Common myeloid progenitor, CD34-positive (primary cell): ENCODE data around the gene SYNCRIP.
A peak's percentile ranks its signal among the peaks of the same experiment; 100 is the strongest.

Experiments
- CTCF ChIA-PET: fragments of 350-600 bp; sonication (Branson Sonifier 250); formaldehyde crosslinking; loops from one replicate; lab custom pipeline; 2021; ENCODE audit warnings: antibody characterized with exemption; lab: Charles Lee
- POLR2A ChIA-PET: fragments of 350-600 bp; sonication (Branson Sonifier 250); formaldehyde crosslinking; loops from one replicate; lab custom pipeline; 2021; ENCODE audit warnings: antibody characterized with exemption; lab: Charles Lee
- DNase-seq, 3 donors: peaks; one replicate each; pipeline versions ENCODE4 v3.0.0 to v3.0.0-alpha.2; 2013
- H3K27ac ChIP-seq, 2 experiments: 1 replicate in 1 of 2; 2 replicates in 1 of 2; pipeline ENCODE4 v1.7.0; 2013; ENCODE audit warnings: inconsistent platforms in 2 of 2, low read length in 2 of 2, mild to moderate bottlenecking in 2 of 2, low read depth in 1 of 2, moderate library complexity in 1 of 2; ENCODE audit not compliant: severe bottlenecking in 2 of 2, insufficient read depth in 1 of 2, poor library complexity in 1 of 2
- H3K27me3 ChIP-seq, 5 experiments: replicated peaks in 2 of 5; 1 replicate in 3 of 5; 2 replicates in 2 of 5; pipeline versions ENCODE4 v1.6.1 to v1.7.0; 2013; ENCODE audit warnings: low read length in 4 of 5, mild to moderate bottlenecking in 2 of 5, moderate library complexity in 2 of 5, inconsistent platforms in 1 of 5; ENCODE audit not compliant: insufficient read depth in 5 of 5, control insufficient read depth in 4 of 5
- H3K36me3 ChIP-seq, 4 experiments: 1 replicate in 2 of 4; 2 replicates in 2 of 4; pipeline versions ENCODE4 v1.6.1 to v1.7.0; 2013; ENCODE audit warnings: low read length in 3 of 4, control low read depth in 1 of 4, mild to moderate bottlenecking in 1 of 4; ENCODE audit not compliant: control insufficient read depth in 4 of 4, insufficient read depth in 4 of 4
- H3K4me1 ChIP-seq, 4 experiments: 1 replicate in 3 of 4; 2 replicates in 1 of 4; pipeline versions ENCODE4 v1.6.1 to v1.7.1; 2013; ENCODE audit warnings: low read length in 3 of 4, mild to moderate bottlenecking in 3 of 4, control low read depth in 1 of 4, inconsistent platforms in 1 of 4, moderate library complexity in 1 of 4; ENCODE audit not compliant: control insufficient read depth in 4 of 4, insufficient read depth in 4 of 4; ENCODE audit errors: control extremely low read depth in 1 of 4
- H3K4me3 ChIP-seq, 7 experiments: 1 replicate in 4 of 7; 2 replicates in 3 of 7; pipeline versions ENCODE4 v1.5.1 to v1.7.0; 2013; ENCODE audit warnings: mild to moderate bottlenecking in 7 of 7, low read length in 6 of 7, moderate library complexity in 6 of 7, inconsistent platforms in 2 of 7, low read depth in 2 of 7, control low read depth in 1 of 7; ENCODE audit not compliant: insufficient read depth in 4 of 7, control insufficient read depth in 1 of 7; ENCODE audit errors: extremely low read depth in 1 of 7
- H3K9me3 ChIP-seq, 5 experiments: 1 replicate in 4 of 5; 2 replicates in 1 of 5; pipeline versions ENCODE4 v1.6.1 to v1.7.1; 2013; ENCODE audit warnings: low read length in 4 of 5, mild to moderate bottlenecking in 2 of 5, inconsistent platforms in 1 of 5, low read depth in 1 of 5, moderate library complexity in 1 of 5; ENCODE audit not compliant: control insufficient read depth in 4 of 5, insufficient read depth in 2 of 5; ENCODE audit errors: control extremely low read depth in 1 of 5
- WGBS: methylation state at CpG from one replicate; pipeline ENCODE4 v1.1.5; 2013; ENCODE audit not compliant: insufficient coverage; 5-methylcytosine and 5-hydroxymethylcytosine counted together

SYNCRIP gene

DNA sequence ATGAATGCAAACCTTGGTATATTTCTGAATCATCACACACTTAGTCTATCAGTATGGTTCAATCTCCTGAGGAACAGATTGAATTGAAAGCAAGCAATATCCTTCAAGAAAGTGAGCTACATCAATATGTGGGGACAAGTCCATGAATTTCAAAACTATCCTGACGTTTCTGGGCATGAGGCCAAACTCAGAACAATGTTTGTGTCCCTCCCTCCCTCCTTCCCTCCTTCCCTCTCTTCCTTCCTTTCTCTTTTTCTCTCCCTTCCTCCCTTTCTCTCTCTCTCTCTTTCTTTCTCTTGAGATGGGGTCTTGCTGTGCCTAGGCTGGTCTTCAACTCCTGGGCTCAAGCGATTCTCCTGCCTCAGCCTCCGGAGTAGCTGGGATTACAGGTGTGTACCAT is 27.9 kb upstream of the SYNCRIP start:
- peaks cover 3 to 25% (median 16%) of the 10 kb centered on the region in 4 experiments for H3K4me1 ChIP-seq
- no peaks in the 10 kb centered on the region for H3K27me3 ChIP-seq
- peaks cover 0 to 8% (median 0%) of the 10 kb centered on the region in 5 experiments for H3K9me3 ChIP-seq
- no peak overlapping the region for H3K4me3 ChIP-seq
- ChIA-PET CTCF (interaction anchor here (1.1 to 1.3 kb wide), 2 partner anchors 8 to 15 kb away, joined by 3 to 4 read pairs; no protein-coding TSS in a partner anchor), POLR2A (interaction anchor here (1.2 to 1.4 kb wide), 2 partner anchors 8 to 27 kb away, joined by 7 to 8 read pairs; no protein-coding TSS in a partner anchor)
- 15% methylated on average over 1 of the region's 3 CpGs for WGBS
- no peak overlapping the region for H3K27ac ChIP-seq
- no peak for DNase-seq
- H3K36me3 ChIP-seq = peaks cover 2 to 17% (median 7%) of the 10 kb centered on the region in 4 experiments

- Histone ChIP-seq H3K4me1 (peaks cover 0 to 20% (median 10%) of the 10 kb centered on the region in 4 experiments), H3K9me3 (peaks cover 0 to 8% (median 0%) of the 10 kb centered on the region in 5 experiments), H3K4me3 (no peak overlapping the region), H3K36me3 (peaks cover 0 to 12% (median 6%) of the 10 kb centered on the region in 4 experiments), H3K27me3 (no peaks in the 10 kb centered on the region), H3K27ac (no peak overlapping the region)
- ChIA-PET POLR2A (interaction anchor here (1.2 to 1.4 kb wide), 2 partner anchors 9 to 26 kb away, joined by 7 to 8 read pairs; no protein-coding TSS in a partner anchor), CTCF (interaction anchor here (1.1 to 1.3 kb wide), 2 partner anchors 9 to 14 kb away, joined by 3 to 4 read pairs; no protein-coding TSS in a partner anchor)
- DNase-seq = peak; percentile 42 to 87 (median 82)
- WGBS = 32% methylated on average over 4 of the region's 4 CpGs
Observed at GRCh38 chr6:85669735-85670194, 27.1 kb upstream of the SYNCRIP start.

DNA sequence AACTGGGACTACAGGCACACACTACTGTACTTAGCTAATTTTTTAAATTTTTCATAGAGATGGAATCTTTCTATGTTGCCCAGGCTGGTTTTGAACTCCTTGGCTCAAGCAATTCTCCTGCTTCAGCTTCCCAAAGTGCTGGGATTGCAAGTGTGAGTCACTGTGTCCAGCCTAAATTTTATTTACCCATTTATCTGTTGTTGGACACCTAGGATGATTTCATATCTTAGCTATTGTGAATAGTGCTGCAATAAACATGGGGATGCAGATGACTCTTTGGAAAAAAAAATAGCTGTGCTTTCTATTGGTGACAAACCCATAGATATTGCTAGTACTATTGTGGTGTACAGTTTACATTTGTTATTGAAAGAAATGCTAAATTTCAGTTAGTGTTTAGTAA is 19.6 kb upstream of the SYNCRIP start:
- Histone ChIP-seq H3K36me3 (peaks cover 0 to 6% (median 1%) of the 10 kb centered on the region in 4 experiments), H3K27ac (no peak overlapping the region), H3K4me3 (no peak overlapping the region), H3K9me3 (peaks cover 0 to 13% (median 2%) of the 10 kb centered on the region in 5 experiments), H3K4me1 (no peaks in the 10 kb centered on the region), H3K27me3 (no peaks in the 10 kb centered on the region)
- ChIA-PET POLR2A (no interaction called here), CTCF (no interaction called here)
- no peak for DNase-seq

- Histone ChIP-seq H3K4me1 (no peaks in the 10 kb centered on the region), H3K4me3 (no peak overlapping the region), H3K27me3 (no peaks in the 10 kb centered on the region), H3K9me3 (peaks cover 0 to 6% (median 0%) of the 10 kb centered on the region in 5 experiments), H3K27ac (no peak overlapping the region), H3K36me3 (peaks cover 0 to 5% (median 0%) of the 10 kb centered on the region in 4 experiments)
- ChIA-PET CTCF (no interaction called here), POLR2A (no interaction called here)
- no peak for DNase-seq
- WGBS = 94% methylated on average over 6 of the region's 6 CpGs
Observed at GRCh38 chr6:85660181-85660611, 17.5 kb upstream of the SYNCRIP start.

- POLR2A ChIA-PET = no interaction called here
- peaks cover 0 to under 1% (median under 1%) of the 10 kb centered on the region in 4 experiments for H3K4me1 ChIP-seq
- WGBS = no CpG with 5 or more reads among the region's 1 CpG
- H3K27ac ChIP-seq = no peak overlapping the region
- CTCF ChIA-PET = no interaction called here
- DNase-seq = no peak
- H3K4me3 ChIP-seq = no peak overlapping the region
- no peaks in the 10 kb centered on the region for H3K9me3 ChIP-seq
- no peaks in the 10 kb centered on the region for H3K27me3 ChIP-seq
- H3K36me3 ChIP-seq = no peaks in the 10 kb centered on the region
Observed at GRCh38 chr6:85650606-85651005, 7.9 kb upstream of the SYNCRIP start.

GRCh38 chr6:85644279-85644762 is 1.6 kb upstream of the SYNCRIP start:
- ChIA-PET CTCF (interaction anchor here (1.0 to 10.2 kb wide), 4 partner anchors 10 to 50 kb away, joined by 3 to 80 read pairs (median 4); partner anchors contain the start of gene SNX14), POLR2A (interaction anchor here (1.0 to 7.6 kb wide), 5 partner anchors 24 to 34 kb away, joined by 4 to 107 read pairs (median 8); no protein-coding TSS in a partner anchor)
- H3K27me3 ChIP-seq = no peaks in the 10 kb centered on the region
- DNase-seq = no peak
- peak overlapping the region; percentile 76 to 99 (median 85) for H3K4me3 ChIP-seq
- peaks cover 18 to 38% (median 28%) of the 10 kb centered on the region in 4 experiments for H3K4me1 ChIP-seq
- WGBS = 0% methylated on average over 1 of the region's 5 CpGs
- no peaks in the 10 kb centered on the region for H3K9me3 ChIP-seq
- peak overlapping the region; percentile 85 to 93 for H3K27ac ChIP-seq
- H3K36me3 ChIP-seq = peaks cover 0 to 22% (median 7%) of the 10 kb centered on the region in 4 experiments
